GM12875 (cell line): ENCODE data around the gene CNOT1.

ENCODE experiments used
- H3K4me3 ChIP-seq: one replicate; pipeline ENCODE4 v1.5.1; 2011; ENCODE audit warnings: low read depth, low read length, control low read depth
- CTCF ChIP-seq: IDR thresholded peaks from 2 replicates; pipeline ENCODE4 v1.5.1; 2011; ENCODE audit warnings: low read depth, mild to moderate bottlenecking, control low read depth, inconsistent platforms, low read length, moderate library complexity, borderline replicate concordance; ENCODE audit not compliant: insufficient read depth

The CNOT1 gene

GRCh38 chr16:58589326-58589905 lies 40.2 kb downstream of the CNOT1 start:
- no peak for TF ChIP-seq CTCF
- no peak overlapping the region for H3K4me3 ChIP-seq

GRCh38 chr16:58588406-58588805 lies 41.2 kb downstream of the CNOT1 start:
- H3K4me3 ChIP-seq = no peak overlapping the region
- no peak for TF ChIP-seq CTCF

- TF ChIP-seq CTCF = no peak
- no peak overlapping the region for H3K4me3 ChIP-seq
Measured at GRCh38 chr16:58586340-58587030, 43.1 kb downstream of the CNOT1 start.

GRCh38 chr16:58584831-58585505 lies 44.7 kb downstream of the CNOT1 start:
- TF ChIP-seq CTCF = no peak
- no peak overlapping the region for H3K4me3 ChIP-seq

GRCh38 chr16:58582971-58583765 lies 46.5 kb downstream of the CNOT1 start:
- H3K4me3 ChIP-seq = no peak overlapping the region
- TF ChIP-seq CTCF = no peak

GRCh38 chr16:58582133-58582532 lies 47.5 kb downstream of the CNOT1 start:
- no peak for TF ChIP-seq CTCF
- H3K4me3 ChIP-seq = no peak overlapping the region
